ENCODE data around the gene CHKB.
"Not testable (repeated sequence)": the region's sequence is repeated elsewhere in the genome, so short reads cannot be mapped to it uniquely, and the experiment has no call there.

Gene CHKB

DNA sequence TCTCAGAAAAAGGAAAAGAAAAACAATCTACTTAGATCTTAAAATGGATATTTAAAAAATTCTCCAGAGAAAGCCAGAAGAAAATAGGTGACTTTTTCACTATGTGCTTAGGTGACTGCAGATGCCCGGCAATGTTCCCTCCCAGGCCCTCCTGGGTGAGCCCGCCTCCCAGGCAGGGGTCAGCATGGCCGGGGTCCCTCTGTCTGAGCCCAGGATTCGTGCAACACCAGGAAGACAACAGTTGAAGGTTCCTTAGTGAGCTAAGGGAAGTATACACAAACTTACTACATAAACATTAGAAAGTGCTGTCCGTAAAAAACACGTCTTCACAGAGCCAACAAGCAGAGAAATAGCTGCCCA is 29.5 kb upstream of the CHKB start:
- DNase-seq: no peak

DNA sequence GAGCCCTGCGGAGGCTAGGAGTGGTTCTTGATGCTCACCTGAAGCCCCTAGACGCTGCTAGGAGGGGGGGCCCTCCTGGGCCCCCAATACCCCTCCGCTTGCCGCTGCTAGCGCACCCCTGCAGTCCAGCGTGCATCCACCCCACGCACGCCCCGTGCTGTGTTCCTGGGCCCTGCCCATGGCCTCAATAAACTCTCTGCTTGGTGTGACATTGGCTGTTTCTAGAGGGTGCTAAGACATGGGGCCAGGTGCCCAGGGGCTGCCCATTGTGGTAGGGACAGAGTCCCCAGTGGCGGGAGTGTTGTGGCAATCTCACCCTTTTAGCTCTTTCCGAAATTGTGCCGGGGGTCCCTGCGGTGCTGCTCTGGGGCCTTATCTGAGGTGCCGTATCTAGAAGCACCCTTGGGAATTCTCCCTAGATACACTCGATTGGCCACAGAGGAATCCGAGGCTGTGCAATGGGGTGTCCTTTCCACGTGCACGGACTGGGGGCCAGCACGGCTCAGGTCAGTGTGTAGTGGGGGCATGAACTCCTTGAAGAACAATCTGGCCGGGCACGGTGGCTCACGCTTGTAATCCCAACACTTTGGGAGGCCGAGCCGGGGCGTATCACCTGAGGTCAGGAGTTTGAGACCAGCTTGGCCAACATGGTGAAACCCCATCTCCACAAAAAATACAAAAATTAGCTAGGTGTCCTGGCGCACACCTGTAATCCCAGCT is 28.9 kb upstream of the CHKB start:
- DNase-seq: no peak

DNA sequence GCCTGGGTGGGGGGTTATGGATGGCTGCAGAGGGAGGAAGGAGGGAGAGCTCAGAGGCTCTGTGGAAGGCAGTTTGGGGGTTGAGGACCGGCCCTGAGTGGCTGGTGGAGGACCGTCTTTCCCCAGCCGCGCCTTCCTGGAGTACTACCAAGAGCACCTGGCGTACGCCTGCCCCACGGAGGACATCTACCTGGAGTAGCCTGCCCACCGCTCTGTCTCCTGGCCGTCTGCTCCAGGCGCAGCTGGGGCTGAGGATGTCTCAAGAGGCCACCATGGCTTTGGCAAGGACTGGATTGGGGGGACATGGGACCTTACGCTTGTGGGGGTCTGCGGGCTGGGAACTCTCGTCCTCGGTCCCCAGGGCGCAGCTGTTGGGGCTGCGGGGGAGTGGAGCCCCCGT is 27.9 kb upstream of the CHKB start:
- DNase-seq: no peak

DNA sequence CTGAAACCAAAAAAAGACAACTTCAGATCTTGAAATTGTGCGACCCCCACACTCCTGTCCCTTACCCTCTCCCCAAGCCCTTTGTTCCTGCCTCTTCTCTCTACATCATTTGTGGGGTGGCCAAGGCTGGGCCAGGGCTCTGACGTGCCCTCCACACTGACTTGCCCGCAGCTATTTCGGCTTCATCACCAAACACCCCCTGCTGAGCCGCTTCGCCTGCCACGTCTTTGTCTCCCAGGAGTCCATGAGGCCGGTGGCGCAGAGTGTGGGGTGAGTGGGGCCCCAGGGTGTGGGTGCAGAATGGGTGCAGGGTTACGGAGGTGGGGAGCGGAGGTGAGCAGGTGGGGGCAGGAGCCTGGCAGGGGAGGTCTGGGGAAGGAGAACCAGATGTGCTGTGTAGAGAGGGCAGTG is 27.4 kb upstream of the CHKB start:
- DNase-seq: no peak

DNA sequence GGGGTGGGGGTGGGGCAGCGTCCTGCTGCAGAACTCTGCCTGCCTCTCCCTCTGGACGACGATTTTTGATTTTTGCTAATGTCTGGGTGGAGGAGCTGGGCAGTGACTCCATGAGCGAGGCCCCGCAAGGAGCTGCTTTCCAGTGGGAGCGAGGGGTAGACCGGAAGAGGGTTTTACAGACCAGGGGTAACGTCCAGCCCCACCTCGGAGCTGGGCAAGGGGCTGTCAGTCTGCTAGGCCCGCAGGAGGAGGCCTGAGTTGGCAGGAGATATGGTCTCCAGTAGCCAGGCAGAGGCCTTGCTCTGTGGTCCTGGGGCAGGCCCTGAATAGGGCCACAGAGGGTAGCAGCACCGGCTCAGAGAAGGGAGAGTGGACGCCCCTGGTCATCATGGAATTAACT is 26.9 kb upstream of the CHKB start:
- DNase-seq: no peak

DNA sequence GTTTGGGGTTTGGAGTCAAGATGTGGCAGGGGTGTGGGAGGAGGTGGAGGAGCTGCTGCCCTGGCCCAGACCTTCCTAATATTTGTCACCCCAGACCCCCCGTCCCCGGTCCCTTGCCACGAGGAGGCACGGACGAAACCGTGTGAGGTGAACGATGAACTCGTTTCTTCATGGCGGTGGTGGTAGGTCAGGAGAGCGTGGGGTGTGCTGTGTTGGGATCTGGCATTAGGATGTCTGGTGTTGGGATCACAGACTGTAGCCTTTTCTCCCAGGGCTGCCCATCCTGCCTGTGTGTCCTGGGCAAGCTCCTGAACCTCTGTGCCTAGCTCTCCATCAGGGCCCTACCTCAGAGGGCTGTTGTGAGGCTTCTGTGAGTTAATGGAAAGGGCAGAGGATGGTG is 26.3 kb upstream of the CHKB start:
- no peak for DNase-seq

DNA sequence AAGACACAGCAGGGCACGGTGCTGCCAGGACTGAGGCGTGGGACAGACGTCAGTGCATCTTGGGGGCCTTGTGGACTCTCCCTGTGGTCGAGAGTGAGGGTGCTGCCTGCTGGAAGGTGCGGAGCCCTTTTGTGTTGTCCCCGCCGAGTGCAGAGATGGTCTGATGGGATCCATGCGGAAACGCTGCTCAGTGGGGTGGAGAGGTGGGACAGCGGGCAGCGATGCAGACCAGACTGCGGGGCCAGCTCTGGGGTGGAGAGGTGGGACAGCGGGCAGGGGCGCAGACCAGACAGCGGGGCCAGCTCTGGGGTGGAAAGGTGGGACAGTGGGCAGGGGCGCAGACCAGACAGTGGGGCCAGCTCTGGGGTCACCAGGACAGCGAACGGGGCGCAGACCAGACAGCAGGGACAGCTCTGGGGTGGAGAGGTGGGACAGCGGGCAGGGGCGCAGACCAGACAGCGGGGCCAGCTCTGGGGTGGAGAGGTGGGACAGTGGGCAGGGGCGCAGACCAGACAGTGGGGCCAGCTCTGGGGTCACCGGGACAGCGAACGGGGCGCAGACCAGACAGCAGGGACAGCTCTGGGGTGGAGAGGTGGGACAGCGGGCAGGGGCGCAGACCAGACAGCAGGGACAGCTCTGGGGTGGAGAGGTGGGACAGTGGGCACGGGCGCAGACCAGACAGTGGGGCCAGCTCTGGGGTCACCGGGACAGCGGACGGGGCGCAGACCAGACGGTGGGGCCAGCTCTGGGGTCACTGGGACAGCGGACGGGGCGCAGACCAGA is 25.6 kb upstream of the CHKB start:
- DNase-seq: not testable (repeated sequence)

DNA sequence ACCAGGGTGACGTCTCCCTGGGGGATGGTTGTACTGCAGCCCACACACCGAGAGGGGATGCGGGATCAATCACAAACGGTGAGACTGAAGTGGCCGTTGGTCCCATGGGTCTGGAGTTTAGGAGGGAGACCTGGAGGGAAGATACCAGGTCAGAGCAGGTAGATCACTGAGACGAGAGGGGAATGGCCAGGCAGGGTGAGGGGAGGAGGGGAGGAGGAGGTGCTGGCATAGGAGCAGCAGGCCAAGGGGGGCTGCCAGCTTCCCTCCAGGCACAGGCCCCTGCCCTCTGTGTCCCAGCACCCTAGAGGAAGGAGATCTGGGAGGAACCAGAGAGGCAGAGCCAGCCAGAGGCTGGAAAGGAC is 25.0 kb upstream of the CHKB start:
- DNase-seq: no peak

DNA sequence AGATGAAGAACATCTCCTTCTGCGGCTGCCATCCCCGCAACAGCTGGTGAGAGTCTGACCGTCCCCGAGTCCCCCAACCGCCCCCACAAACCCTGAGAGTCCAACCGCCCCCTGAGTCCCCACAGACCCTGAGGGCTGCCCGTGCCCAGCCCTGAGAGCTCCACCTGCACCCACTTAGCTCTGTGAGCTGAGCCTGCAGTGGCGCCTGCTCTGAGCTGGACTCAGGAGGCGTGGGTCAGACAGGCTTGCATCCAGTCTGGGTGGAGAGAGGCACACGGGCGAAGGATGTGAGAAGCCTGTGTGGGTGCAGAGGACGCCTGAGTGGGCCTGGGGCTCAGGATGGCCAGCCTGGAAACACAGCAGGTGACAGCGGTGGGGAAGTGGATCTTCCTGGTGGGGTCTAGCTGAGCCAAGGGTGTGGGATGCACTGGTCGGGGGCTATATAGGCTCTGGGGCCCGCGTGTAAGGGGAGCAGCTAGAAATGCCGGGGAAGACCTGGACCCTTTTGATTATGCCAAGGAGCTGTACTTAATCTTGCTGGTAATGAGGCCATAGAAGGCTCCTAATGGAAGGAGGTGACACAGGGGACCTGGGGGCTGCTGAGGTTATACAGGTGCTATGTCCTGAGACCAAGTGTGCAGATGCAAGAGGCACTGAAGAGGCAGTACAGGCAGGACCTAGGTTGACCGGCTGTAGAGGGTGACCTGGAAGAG is 24.5 kb upstream of the CHKB start:
- DNase-seq: no peak

DNA sequence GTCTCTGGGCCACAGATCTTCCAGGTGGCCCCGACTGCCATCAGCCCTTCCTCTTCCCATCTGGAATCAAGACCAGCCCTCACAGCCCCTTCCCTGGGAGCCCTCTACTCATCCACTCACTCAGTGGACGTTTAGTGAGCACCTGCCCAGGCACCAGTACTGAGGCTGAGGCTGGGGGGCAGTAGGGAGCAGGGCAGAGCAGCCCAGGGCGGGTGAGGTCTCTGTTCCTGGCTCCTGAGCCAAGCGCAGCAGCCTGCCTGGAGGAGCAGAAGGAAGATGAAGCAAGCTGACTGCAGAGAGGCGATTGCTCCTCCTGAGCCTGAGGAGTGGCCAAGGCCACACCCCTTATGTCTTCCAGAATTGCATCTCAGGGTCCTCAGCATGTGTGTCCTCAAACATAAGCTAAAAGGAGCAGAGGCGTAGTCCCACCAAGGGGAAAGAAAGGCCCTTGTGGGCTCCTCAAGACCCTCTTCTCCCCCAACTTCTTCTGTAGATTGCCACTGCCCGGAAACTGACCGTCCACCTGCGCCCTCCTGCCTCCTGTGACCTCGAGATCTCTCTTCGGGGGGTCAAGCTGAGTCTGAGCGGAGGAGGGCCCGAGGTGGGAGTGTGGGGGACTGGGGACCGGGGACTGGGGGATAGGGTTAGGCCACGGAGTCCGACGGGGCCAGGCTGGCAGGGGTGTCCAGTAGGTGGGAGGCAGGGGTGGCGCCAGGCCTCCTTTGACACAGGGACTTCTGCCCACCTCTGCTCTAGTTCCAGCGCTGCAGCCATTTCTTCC is 23.7 kb upstream of the CHKB start:
- no peak for DNase-seq

DNA sequence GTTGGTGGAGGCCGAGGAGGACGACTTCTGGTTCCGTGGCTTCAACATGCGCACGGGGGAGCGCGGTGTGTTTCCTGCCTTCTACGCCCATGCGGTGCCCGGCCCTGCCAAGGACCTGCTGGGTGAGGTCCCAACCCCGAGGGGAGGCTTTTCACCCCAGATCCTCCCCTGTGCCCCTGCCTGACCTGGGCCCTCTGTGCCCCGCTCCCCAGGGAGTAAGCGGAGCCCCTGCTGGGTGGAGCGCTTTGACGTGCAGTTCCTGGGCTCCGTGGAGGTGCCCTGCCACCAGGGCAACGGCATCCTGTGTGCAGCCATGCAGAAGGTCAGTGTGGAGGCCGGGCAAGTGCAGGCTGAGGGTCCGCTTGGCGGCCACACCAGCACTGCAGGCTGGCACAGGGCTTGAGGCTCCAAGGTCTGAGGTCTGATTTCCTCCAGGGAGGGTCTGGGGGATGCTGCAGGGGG is 23.0 kb upstream of the CHKB start:
- no peak for DNase-seq

DNA sequence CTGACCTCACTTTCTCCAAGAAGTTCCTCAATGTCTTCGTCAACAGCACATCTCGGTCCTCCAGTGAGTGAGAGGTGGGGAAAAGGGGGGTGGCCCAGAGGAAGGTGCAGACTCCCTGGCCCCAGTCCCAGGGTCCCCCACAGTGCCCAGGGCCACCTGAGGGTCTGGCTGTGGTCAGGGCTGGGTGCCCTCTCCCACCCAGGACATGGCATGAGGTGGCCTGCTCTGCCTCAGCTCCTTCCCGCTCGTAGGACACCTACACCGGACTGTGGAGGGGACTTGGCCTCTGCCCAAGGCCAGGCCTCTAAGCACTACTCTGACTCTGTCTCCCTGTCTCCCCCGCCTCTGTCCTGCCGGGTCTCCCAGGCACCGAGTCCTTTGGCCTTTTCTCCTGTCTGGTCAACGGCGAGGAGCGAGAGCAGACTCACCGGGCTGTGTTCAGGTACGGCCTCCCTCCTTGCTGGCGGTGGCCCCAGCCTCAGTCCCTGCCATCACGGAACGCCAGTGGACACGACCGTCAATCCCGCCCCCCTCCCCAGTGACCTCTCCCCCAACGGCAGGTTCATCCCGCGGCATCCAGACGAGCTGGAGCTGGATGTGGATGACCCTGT is 22.5 kb upstream of the CHKB start:
- DNase-seq: no peak

DNA sequence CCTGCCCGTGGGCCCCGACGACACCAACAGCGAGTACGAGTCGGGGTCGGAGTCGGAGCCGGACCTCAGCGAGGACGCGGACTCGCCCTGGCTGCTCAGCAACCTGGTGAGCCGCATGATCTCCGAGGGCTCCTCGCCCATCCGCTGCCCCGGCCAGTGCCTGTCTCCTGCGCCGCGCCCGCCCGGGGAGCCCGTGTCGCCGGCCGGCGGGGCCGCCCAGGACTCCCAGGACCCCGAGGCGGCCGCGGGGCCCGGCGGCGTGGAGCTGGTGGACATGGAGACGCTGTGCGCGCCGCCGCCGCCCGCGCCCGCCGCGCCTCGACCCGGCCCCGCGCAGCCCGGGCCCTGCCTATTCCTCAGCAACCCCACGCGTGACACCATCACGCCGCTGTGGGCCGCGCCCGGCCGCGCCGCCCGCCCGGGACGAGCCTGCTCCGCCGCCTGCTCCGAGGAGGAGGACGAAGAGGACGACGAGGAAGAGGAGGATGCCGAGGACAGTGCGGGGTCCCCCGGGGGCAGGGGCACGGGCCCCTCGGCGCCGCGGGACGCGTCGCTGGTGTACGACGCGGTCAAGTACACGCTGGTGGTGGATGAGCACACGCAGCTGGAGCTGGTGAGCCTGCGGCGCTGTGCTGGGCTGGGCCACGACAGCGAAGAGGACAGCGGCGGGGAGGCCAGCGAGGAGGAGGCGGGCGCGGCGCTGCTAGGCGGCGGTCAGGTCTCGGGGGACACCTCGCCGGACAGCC is 21.8 kb upstream of the CHKB start:
- DNase-seq: no peak

DNA sequence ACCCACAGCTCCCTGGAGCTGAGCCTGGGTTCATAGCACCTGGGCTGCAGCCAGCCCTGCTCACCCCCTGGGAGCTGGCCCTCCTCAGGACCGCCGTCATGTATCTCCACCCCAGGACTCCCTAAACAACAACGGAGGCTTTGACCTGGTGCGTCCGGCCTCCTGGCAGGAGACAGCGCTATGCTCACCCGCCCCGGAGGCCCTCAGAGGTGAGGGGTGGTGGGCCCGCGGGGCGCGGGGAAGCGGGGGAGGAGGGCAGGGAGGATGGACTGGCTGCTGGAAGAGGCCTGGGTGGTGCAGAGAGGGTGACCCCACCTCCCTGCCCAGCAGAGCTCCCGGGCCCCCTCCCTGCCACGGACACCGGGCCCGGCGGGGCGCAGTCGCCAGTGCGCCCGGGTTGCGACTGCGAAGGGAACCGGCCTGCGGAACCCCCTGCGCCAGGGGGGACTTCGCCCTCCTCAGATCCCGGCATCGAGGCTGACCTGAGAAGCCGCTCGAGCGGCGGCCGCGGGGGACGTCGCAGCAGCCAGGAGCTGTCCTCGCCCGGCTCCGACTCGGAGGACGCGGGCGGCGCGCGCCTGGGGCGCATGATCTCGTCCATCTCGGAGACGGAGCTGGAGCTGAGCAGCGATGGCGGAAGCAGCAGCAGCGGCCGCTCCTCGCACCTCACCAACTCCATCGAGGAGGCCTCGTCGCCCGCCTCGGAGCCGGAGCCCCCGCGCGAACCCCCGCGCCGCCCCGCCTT is 21.0 kb upstream of the CHKB start:
- no peak for DNase-seq

DNA sequence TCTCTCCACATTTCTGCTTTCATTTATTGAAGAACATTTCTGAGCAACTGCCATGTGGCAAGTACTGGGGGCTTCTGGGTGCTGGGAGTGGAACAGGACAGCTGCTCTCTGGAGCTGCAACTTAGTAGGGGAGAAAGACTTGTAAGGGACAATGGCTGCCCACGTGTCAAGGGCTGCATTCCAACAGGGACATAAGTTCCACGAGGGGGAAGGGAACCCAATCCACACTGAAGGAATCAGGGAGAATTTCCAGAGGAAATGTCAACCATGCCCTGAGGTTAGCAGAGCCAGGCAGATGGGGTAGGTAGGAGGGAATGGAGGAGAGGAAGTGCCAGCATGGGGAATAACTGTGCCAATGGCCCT is 19.7 kb upstream of the CHKB start:
- DNase-seq: no peak

DNA sequence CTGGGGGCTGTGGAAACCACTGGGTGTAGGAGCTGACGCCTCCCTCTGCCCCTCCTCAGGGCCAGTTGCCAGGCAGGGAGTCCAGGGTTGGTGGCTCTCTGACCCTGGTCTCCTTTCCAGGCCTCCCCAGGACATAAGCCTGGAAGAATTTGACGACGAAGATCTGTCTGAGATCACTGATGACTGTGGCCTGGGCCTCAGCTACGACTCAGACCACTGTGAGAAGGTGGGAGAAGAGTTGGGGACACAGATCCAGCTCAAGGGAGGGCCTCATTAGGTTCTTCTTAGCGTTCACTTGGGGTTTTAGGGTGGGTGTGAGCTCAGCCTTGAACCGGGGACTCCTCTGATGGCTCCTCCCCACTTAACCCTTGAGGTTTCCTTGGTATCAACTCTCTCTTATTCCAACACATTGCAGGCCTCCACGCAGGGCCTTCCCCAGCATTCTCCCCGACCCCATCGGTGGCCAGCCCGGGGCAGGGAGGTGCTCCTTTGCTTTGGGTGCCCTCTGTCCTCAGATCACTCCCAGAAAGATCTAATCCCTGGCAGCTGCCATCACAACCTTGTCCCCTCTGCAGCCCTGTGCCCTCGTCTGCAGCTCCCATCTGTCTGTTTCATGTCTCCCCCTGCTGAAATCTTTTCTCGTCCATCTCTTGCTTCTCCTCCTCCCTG is 19.2 kb upstream of the CHKB start:
- DNase-seq: no peak

DNA sequence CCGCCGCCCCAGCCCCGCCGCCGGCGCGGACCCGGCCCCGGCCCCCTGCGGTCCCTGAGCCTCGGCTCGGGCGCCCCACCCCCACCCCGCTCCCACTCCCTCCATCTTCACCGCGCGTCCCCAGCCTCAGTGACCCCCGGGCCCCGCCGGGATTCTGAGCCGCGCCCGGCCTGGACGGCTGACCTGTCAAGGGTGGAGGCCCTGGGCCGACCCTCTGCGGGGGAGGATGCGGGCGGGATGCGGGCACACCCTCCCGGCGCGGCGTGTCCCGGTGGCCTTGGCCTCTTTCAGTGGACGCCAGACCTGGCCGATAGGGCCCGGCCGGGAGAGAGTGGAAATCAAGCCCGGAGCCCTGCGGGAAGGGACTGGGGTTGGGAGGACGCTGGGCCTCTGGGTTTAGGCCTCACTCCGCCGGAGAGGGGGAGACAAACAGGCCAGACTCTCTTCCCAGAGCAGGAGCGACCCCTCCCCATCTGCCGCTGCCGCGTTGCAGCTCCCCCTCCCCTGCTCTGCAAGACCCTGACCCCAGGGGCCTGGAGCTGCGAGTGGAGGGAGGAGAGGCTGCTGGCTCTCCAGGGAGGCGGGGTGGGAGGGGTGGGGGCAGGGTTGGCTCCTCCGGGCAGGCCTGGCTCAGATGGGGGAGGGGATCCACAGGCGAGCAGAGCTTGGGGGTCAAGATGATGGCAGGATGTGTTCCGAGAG is 18.5 kb upstream of the CHKB start:
- no peak for DNase-seq

DNA sequence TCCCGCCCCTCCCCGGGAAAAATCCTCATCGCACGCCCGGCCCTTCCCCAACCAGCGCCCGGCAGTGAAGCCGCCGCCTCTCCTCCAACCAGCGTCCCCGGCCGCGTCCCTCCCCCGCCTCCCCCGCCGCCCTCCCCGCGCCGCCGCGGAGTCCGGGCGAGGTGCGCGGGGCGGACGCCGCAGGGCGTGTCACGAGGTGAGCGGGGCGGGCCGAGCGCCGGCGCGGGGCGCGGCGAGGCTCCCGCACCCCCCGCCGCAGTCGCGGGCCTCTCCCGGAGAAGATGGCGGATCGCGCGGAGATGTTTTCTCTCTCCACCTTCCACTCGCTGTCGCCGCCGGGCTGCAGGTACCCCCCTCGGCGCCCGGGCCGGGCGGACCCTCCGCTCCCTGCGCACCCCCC is 17.9 kb upstream of the CHKB start, which contains the start of gene MAPK8IP2:
Gene MAPK8IP2 (plus strand): TSS at position 256 of the 400 bp plus-strand sequence. CDS start 26 bp downstream, at position 282.
- DNase-seq: no peak

DNA sequence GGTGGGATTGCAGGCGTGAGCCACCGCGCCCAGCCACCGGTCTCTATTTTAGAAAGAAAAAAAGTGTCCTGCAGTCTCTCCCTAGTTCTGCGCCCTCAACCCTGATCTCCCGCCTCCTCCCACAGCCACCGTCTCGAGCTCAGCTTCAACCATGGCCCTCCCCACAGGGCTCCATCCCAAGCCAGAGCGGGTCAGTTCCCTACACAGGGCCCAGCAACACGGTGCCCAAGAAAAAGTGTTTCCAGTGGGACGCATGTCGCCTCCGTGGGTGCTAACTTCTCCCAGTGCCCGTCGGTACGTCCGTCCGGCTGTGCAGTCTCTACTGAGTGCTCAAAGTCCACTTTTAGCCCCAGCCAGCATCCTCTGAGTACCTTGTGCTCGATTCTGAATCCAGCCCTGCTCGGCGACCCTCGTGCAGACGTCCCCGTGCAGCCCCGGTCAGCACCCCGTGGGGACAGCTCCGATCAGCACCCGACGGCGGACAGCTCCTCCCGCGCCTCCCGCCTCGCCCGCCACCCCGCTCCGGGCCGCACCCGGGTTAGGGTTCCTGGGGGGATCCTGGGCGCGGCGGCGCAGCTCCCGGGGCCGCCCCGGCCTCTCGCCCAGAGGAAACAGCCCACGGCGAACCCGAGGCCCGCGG is 17.3 kb upstream of the CHKB start:
- DNase-seq: peak; percentile 54
